ENCODE data around the gene ZNF419.

Gene ZNF419

DNA sequence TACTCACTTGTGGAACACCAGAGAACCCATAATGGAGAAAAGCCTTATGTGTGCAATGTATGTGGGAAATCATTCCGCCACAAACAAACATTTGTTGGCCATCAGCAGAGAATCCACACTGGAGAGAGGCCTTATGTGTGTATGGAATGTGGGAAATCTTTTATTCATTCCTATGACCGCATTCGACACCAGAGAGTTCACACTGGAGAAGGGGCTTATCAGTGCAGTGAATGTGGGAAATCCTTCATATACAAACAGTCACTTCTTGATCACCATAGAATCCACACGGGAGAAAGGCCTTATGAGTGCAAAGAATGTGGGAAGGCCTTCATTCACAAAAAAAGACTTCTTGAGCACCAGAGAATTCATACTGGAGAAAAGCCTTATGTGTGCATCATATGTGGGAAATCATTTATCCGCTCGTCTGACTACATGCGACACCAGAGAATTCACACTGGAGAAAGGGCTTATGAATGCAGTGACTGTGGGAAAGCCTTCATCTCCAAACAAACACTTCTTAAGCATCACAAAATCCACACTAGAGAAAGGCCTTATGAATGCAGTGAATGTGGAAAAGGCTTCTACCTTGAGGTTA, 50.5 kb downstream of the ZNF419 start:
- DNase-seq (ENCODE audit: low spot score): no peak

Measured in GM03348 (cell line).